Uterus (tissue), 4 donors: ENCODE data around the gene EED. TPM values are rescaled to one million over a fixed set of nuclear protein-coding genes. Genes with fewer than 3 reads are reported as not detected.
"Not testable (repeated sequence)": the region's sequence is repeated elsewhere in the genome, so short reads cannot be mapped to it uniquely, and the experiment has no call there.

Source experiments
- DNase-seq, 2 donors: peaks; one replicate each; pipeline ENCODE4 v3.0.0-alpha.2; 2019 to 2020
- H3K27ac ChIP-seq, 2 donors: fragments of 200-600 bp; sonication (generic); 1 replicate in 1 of 2; 2 replicates in 1 of 2; pipeline ENCODE4 v1.5.1; 2016 to 2018
- H3K27me3 ChIP-seq, 2 donors: fragments of 200-600 bp; sonication (generic); one replicate each; pipeline ENCODE4 v1.5.1; 2018 to 2019; ENCODE audit warnings: control low read depth in 1 of 2
- H3K36me3 ChIP-seq, 2 donors: fragments of 200-600 bp; sonication (generic); one replicate each; pipeline ENCODE4 v1.5.1; 2019; ENCODE audit warnings: control low read depth in 1 of 2
- H3K4me1 ChIP-seq, 2 donors: fragments of 200-600 bp; sonication (generic); one replicate each; pipeline ENCODE4 v1.5.1; 2018 to 2019; ENCODE audit warnings: control low read depth in 1 of 2
- H3K4me3 ChIP-seq, 2 donors: fragments of 200-600 bp; sonication (generic); 1 replicate in 1 of 2; 2 replicates in 1 of 2; pipeline ENCODE4 v1.5.1; 2018 to 2019; ENCODE audit warnings: mild to moderate bottlenecking in 1 of 2
- H3K9me3 ChIP-seq, 2 donors: fragments of 200-600 bp; sonication (generic); one replicate each; pipeline ENCODE4 v1.5.1; 2019; ENCODE audit warnings: control low read depth in 1 of 2
- POLR2A ChIP-seq, 2 donors: fragments of 450-650 bp; IDR thresholded peaks; one replicate each; pipeline ENCODE4 v1.6.1; 2016; ENCODE audit warnings: antibody characterized with exemption in 2 of 2, mild to moderate bottlenecking in 1 of 2, moderate library complexity in 1 of 2
- intact Hi-C: fragments of 100-400 bp; cut with DNase I; formaldehyde crosslinking; loops from one replicate; pipeline ENCODE4 v1.15.1; 2023; ENCODE audit warnings: low total_unique reads
- total RNA-seq, 4 donors: library from RNA; depleted of rRNA in 3 of 4; stranded (reverse); fragments of >200 nt in 3 of 4; gene quantifications; one replicate each; pipeline versions ENCODE4 v1.1.0 to v1.2.4, GENCODE V29; 2014 to 2023
- TF ChIP-seq, protein P1 (sequence below), 4 experiments: fragments of 200-600 bp in 2 of 4; fragments of 450-650 bp in 2 of 4; sonication (generic) in 2 of 4; IDR thresholded peaks; one replicate each; pipeline ENCODE4 v1.5.1; 2016 to 2019; ENCODE audit warnings: antibody characterized with exemption in 4 of 4, mild to moderate bottlenecking in 2 of 4, moderate library complexity in 1 of 4
- donor health status: DM: yes; HTN: yes; CAD: no.

The EED gene
- total RNA-seq, 4 donors from 2014 or later = 16.4 to 53.8 (median 31.3) TPM

DNA sequence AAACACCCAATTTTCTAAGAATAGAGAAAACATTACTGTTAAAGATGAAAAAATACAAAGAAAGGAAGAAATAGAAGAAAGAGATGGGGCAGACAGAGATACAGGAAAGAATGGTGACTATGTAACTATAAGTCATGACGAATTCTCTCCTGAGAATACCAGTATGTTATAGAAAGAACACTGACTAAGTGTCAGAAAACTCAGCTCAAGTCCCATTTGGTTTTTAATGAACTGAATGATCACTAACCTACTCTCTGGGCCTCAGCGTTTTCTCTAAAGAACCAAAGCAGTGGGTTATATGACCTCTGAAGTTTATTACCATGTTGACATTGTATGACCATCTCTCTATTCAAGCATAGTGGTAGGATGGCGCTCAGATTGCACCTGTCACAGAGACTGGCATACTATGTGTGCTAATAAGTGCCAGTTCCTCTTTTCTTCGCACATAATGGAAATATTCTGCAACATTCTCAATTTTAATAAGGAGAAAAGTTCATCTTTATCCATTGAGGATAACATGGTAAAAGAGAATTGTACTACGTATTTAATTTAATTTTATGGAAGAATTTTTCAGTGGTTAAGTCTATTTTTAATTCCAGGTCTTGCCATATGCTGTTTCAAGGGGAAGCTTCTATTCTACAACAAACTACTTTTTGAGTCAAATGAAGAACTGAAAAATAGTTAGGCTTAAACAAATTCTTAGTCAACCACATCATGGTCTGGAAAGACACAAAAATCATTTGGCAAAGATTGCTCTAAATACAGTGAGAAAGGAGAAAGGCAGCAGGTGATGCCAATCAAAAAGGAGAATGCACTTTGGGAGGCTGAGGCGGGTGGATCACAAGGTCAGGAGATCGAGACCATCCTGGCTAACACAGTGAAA lies 25.0 kb upstream of the EED start:
- H3K9me3 ChIP-seq = no peaks in the 10 kb centered on the region
- H3K4me1 ChIP-seq = no peaks in the 10 kb centered on the region
- H3K27ac ChIP-seq = no peak overlapping the region
- H3K4me3 ChIP-seq = no peak overlapping the region
- no peaks in the 10 kb centered on the region for H3K36me3 ChIP-seq
- no peak for DNase-seq
- intact Hi-C loops = no loop called here
- no peaks in the 10 kb centered on the region for H3K27me3 ChIP-seq
- TF ChIP-seq POLR2A (IDR thresholded peaks at IDR 0.05) = no peak
- TF ChIP-seq, protein P1, sequence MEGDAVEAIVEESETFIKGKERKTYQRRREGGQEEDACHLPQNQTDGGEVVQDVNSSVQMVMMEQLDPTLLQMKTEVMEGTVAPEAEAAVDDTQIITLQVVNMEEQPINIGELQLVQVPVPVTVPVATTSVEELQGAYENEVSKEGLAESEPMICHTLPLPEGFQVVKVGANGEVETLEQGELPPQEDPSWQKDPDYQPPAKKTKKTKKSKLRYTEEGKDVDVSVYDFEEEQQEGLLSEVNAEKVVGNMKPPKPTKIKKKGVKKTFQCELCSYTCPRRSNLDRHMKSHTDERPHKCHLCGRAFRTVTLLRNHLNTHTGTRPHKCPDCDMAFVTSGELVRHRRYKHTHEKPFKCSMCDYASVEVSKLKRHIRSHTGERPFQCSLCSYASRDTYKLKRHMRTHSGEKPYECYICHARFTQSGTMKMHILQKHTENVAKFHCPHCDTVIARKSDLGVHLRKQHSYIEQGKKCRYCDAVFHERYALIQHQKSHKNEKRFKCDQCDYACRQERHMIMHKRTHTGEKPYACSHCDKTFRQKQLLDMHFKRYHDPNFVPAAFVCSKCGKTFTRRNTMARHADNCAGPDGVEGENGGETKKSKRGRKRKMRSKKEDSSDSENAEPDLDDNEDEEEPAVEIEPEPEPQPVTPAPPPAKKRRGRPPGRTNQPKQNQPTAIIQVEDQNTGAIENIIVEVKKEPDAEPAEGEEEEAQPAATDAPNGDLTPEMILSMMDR (IDR thresholded peaks at IDR 0.05) = no peak

DNA sequence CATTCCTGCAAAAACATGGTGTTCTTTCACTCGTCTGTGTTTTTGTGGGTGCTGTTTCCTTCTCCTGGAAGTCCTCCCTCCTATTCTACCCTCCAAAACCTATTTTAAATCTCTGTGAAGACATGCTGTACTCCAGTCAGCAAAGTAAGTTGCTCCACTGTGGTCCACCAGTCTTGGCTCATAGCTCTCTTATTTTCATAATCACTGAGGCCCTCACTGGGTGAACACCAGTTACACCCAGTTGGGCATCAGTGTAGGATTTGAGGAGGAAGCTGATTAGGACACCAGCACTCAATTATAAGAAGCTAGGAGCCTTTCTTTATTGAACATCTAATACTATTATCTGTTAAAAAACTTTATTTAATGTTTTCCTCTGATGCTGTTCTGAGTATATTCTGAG lies 23.9 kb upstream of the EED start:
- Histone ChIP-seq H3K4me3 (no peak overlapping the region), H3K27ac (no peak overlapping the region), H3K27me3 (no peaks in the 10 kb centered on the region), H3K4me1 (no peaks in the 10 kb centered on the region), H3K36me3 (no peaks in the 10 kb centered on the region), H3K9me3 (no peaks in the 10 kb centered on the region)
- no peak for TF ChIP-seq POLR2A (IDR thresholded peaks at IDR 0.05)
- TF ChIP-seq, protein P1 (IDR thresholded peaks at IDR 0.05) = no peak
- intact Hi-C loops = no loop called here
- DNase-seq = no peak

DNA sequence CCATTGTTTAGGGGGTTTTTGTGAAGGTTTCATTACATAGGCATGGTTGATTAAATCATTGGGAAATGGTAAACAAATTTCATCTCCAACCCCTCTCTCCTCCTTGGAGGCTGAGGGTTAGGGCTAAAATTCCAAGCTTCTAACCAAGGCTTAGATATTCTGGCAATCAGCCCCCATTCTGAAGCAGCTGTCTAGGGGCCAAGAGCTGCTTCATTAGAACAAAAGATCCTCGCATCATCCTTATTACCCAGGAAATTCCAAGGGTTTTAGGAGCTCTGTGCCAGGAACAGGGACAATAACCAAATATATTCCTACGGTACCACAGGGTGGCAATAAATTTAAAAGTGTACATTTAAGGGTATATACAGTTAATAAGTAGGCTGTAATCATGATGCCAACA lies 22.5 kb upstream of the EED start:
- Histone ChIP-seq H3K4me1 (no peaks in the 10 kb centered on the region), H3K9me3 (no peaks in the 10 kb centered on the region), H3K27ac (no peak overlapping the region), H3K27me3 (no peaks in the 10 kb centered on the region), H3K36me3 (no peaks in the 10 kb centered on the region), H3K4me3 (no peak overlapping the region)
- DNase-seq = no peak
- TF ChIP-seq POLR2A (IDR thresholded peaks at IDR 0.05) = no peak
- TF ChIP-seq, protein P1 (IDR thresholded peaks at IDR 0.05) = no peak
- intact Hi-C loops = no loop called here

DNA sequence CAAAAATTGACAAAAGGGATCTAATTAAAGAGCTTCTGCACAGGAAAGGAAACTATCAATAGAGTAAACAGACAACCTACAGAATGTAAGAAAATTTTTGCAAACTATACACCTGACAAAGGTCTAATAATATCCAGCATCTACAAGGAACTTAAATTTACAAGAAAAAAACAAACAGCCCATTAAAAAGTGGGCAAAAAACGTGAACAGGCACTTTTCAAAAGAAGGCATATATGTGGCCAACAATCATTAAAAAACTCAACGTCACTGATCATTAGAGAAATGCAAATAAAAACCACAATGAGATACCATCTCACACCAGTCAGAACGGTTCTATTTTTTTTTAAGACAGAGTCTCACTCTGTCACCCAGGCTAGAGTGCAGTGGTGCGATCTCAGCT lies 20.0 kb upstream of the EED start:
- H3K27ac ChIP-seq, H3K4me3 ChIP-seq, DNase-seq, H3K36me3 ChIP-seq, H3K9me3 ChIP-seq, H3K4me1 ChIP-seq, intact Hi-C loops, H3K27me3 ChIP-seq: not testable (repeated sequence)

DNA sequence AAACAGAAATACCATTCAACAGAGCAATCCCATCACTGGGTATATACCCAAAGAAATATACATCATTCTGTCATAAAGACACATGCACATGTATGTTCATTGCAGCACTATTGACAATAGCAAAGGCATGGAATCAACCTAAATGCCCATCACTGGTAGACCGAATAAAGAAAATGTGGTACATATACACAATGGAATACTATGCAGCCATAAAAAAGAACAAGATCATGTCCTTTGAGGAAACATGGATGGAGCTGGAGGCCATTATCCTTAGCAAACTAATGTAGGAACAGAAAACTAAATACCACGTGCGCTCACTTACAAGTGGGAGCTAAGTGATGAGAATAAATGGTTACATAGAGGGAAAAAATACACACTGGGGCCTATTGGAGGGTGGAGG lies 19.2 kb upstream of the EED start:
- intact Hi-C loops, H3K9me3 ChIP-seq, H3K4me3 ChIP-seq, DNase-seq, H3K27ac ChIP-seq, H3K4me1 ChIP-seq, H3K36me3 ChIP-seq, H3K27me3 ChIP-seq: not testable (repeated sequence)

DNA sequence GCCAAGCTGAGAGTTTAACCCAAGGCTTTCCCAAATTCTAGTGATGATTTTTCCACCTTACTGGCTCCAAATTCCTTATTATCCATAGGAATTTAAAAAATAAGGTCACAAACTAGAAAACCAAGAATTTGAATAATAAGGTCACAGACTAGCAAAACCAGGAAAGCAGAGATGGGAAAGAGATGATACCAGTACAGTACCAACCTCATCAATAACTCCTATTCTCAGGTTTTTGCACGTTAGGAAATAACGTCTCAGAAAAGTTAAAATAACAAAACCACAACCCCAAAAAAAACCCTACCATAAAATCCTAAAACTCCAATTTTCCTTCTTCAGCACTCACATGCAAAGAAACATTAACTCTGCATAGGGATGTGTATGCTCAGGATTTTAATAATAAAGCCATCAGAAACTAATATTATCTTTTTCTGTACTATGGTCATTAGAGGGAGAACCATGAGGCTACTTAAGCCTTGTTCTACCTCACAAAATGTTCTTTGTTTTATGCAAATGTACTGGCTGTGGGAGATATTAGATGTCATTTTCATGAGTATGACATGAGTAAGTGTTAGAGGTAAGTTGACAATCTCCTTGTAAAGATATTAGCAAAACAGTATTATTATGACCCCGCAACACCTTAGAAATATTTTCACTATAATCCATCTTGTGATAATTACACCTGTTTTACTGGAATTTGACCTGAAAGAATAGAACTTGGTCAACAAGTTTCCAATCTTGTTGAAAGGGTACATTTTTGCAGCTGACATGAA lies 16.1 kb upstream of the EED start:
- Histone ChIP-seq H3K9me3 (no peaks in the 10 kb centered on the region), H3K27ac (no peak overlapping the region), H3K27me3 (no peaks in the 10 kb centered on the region), H3K36me3 (no peaks in the 10 kb centered on the region), H3K4me3 (no peak overlapping the region), H3K4me1 (no peaks in the 10 kb centered on the region)
- no peak for TF ChIP-seq POLR2A (IDR thresholded peaks at IDR 0.05)
- TF ChIP-seq, protein P1 (IDR thresholded peaks at IDR 0.05) = no peak
- no peak for DNase-seq
- intact Hi-C loops = no loop called here

DNA sequence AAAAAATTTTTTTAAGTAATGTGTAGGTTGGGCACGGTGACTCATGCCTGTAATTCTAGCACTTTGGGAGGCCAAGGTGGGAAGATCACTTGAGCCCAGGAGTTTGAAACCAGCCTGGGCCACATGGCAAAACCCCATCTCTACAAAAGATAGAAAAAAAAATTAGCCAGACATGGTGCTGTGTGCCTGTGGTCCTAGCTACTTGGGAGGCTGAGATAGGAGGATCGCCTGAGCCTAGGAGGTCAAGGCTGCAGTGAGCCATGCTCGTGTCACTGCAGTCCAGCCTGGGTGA lies 15.6 kb upstream of the EED start:
- H3K4me1 ChIP-seq, DNase-seq, H3K9me3 ChIP-seq, H3K27me3 ChIP-seq, H3K4me3 ChIP-seq, intact Hi-C loops, H3K27ac ChIP-seq, H3K36me3 ChIP-seq: not testable (repeated sequence)
